ENCODE data around the gene SKA1.
"Not testable (repeated sequence)": the region's sequence is repeated elsewhere in the genome, so short reads cannot be mapped to it uniquely, and the experiment has no call there.

SKA1 gene

DNA sequence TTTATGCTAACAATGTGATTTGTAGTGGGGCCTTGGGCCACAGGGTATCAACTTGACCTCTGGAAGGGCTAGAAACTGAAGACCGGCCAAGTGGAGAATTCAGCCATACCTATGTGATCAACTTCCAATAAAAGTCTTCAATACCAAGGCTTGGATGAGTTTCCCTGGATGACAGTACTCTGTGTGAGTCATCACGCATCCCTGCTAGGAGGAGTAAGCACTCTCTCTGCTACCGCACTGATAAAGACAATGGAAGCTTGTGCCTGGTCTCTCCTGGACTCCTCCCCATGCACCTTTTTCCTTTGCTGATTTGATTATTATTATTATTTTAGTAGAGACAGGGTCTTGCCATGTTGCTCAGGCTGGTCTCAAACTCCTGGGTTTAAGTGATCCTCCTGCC is 58.1 kb downstream of the SKA1 start:
- no peak for DNase-seq

- not testable (repeated sequence) for DNase-seq
These were observed 61.9 kb downstream of the SKA1 start for GRCh38 chr18:50436742-50437141.

DNA sequence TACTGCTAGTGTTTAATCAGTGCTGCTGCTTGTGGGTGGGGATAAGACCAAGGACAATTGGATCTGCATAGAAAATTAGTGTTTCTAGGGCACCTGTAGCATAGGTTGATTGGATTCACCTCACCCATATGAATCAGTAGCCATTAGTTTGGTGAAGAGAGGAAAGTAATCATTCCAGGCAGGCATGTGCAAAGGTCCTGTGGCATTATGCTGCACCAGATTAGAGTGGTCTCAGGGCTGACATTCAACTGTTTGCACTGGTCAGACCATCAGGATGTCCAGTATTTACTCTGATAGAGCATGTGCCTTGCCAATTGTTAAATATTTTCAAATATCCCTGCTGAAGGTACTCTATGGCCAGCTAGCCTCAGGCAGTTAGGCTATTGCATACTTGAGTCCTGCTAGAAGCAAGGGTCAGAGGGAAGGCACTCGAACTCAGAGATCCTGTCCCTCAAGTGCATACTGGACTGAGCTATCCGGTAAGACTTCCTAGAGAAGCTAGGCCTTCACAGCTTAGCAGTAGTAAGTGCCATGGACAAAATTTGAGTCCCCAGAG is 64.7 kb downstream of the SKA1 start:
- DNase-seq = no peak

DNA sequence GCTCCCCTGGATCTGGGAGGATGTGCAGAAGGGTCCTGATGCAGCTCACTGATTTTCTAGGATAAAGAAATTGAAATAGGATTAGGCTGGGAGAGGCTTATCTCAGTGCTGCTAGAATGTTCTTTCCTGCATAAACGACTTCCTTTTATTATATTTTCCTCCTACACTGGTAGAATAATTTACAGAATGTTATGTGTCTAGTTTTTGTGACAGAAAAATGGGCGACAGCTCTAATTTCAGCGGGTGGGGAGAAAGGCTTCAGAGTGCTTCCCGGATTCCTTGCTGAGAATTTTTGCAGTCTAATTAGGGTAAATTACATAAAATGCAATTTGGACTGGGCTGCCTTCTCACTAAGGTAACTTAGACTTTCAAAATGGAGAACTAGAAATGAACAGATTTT is 66.2 kb downstream of the SKA1 start:
- no peak for DNase-seq

- DNase-seq = no peak
These were observed 66.7 kb downstream of the SKA1 start for GRCh38 chr18:50441501-50441900.
